Measurements from ENCODE around the gene TNFRSF13B. TPM values are rescaled to one million over a fixed set of nuclear protein-coding genes. Genes with fewer than 3 reads are reported as not detected.
"Not testable (repeated sequence)": the region's sequence is repeated elsewhere in the genome, so short reads cannot be mapped to it uniquely, and the experiment has no call there.

The TNFRSF13B gene
- total RNA-seq, 1 donor from 2014 or later: not detected

GRCh38 chr17:16906680-16907079 is 65.2 kb downstream of the TNFRSF13B start:
- no peak for DNase-seq

- DNase-seq: peak; percentile 74
These were observed 66.2 kb downstream of the TNFRSF13B start for GRCh38 chr17:16905593-16906191.

- DNase-seq: not testable (repeated sequence)
These were observed 68.8 kb downstream of the TNFRSF13B start for GRCh38 chr17:16903070-16903469.

- no peak for DNase-seq
These were observed 71.5 kb downstream of the TNFRSF13B start for GRCh38 chr17:16900288-16900882.

GRCh38 chr17:16897211-16897896 is 74.6 kb downstream of the TNFRSF13B start:
- not testable (repeated sequence) for DNase-seq

- not testable (repeated sequence) for DNase-seq
These were observed 75.7 kb downstream of the TNFRSF13B start for GRCh38 chr17:16896235-16896634.

GRCh38 chr17:16893527-16893926 is 78.4 kb downstream of the TNFRSF13B start:
- DNase-seq: not testable (repeated sequence)

GRCh38 chr17:16892876-16893454 is 79.0 kb downstream of the TNFRSF13B start:
- DNase-seq: not testable (repeated sequence)

GRCh38 chr17:16889088-16889465 is 82.8 kb downstream of the TNFRSF13B start:
- no peak for DNase-seq

Small RNA genes within 50 kb of the gene (small RNA-seq; reads per million reads assigned to genes)
- not detected for gene AL353996.1 (ENCODE audit: low replicate concordance)

Other genes starting within 250 kb of the TNFRSF13B start
- gene MPRIP, start 70.3 kb upstream of the TNFRSF13B start, total RNA-seq: 103 TPM
- gene PLD6, start 234.2 kb upstream of the TNFRSF13B start, total RNA-seq: 5.2 TPM

Data from skin of body (tissue), 3 donors.